OCI-LY3 (cell line): Measurements from ENCODE around the gene RGS19.

ENCODE experiments used
- CTCF ChIP-seq: fragments of 200-600, 300-600 bp; sonication (generic); IDR thresholded peaks from 2 replicates; pipeline ENCODE4 v1.5.1; 2014; ENCODE audit warnings: antibody characterized with exemption, low read length, low read depth
- EZH2phosphoT487 ChIP-seq: fragments of 200-600 bp; shearing (Covaris generic); IDR thresholded peaks from 2 replicates; pipeline ENCODE4 v1.6.1; 2018; ENCODE audit warnings: antibody characterized with exemption, mixed run types, low read depth

- no peak for TF ChIP-seq CTCF
- TF ChIP-seq EZH2phosphoT487: no peak
Observed at GRCh38 chr20:64082820-64083377, 3.6 kb upstream of the RGS19 start.
